GM12864 (cell line): ENCODE measurements around the gene CDH1.

Experiments used
- DNase-seq: peaks from one replicate; pipeline ENCODE4 v3.0.0-alpha.2; 2011; ENCODE audit warnings: low read depth
- H3K4me3 ChIP-seq: 2 replicates; pipeline ENCODE4 v1.5.1; 2011; ENCODE audit warnings: mild to moderate bottlenecking, low read depth, low read length, control low read depth
- CTCF ChIP-seq: IDR thresholded peaks from 2 replicates; pipeline ENCODE4 v1.5.1; 2011; ENCODE audit warnings: low read depth, mild to moderate bottlenecking, moderate library complexity, low read length, control low read depth, inconsistent platforms; ENCODE audit errors: missing control alignments

CDH1 gene

GRCh38 chr16:68750193-68750695 is 13.2 kb downstream of the CDH1 start:
- no peak overlapping the region for H3K4me3 ChIP-seq
- DNase-seq: no peak
- no peak for TF ChIP-seq CTCF

GRCh38 chr16:68751160-68751559 is 14.1 kb downstream of the CDH1 start:
- TF ChIP-seq CTCF: no peak
- no peak for DNase-seq
- H3K4me3 ChIP-seq: no peak overlapping the region

- H3K4me3 ChIP-seq: no peak overlapping the region
- DNase-seq: no peak
- TF ChIP-seq CTCF: no peak
Measured at GRCh38 chr16:68752602-68753001, 15.5 kb downstream of the CDH1 start.

GRCh38 chr16:68754084-68754792 is 17.1 kb downstream of the CDH1 start:
- DNase-seq: no peak
- no peak for TF ChIP-seq CTCF
- no peak overlapping the region for H3K4me3 ChIP-seq

- TF ChIP-seq CTCF: no peak
- peak; percentile 92 for DNase-seq
- H3K4me3 ChIP-seq: no peak overlapping the region; the same call in 1 of the 2 replicates
Measured at GRCh38 chr16:68756239-68756915, 19.3 kb downstream of the CDH1 start.

- peak overlapping the region; percentile 8; the same call in 1 of the 2 replicates for H3K4me3 ChIP-seq
- DNase-seq: no peak
- no peak for TF ChIP-seq CTCF
Measured at GRCh38 chr16:68757625-68757935, 20.5 kb downstream of the CDH1 start.

GRCh38 chr16:68759062-68759461 is 22.0 kb downstream of the CDH1 start:
- no peak for TF ChIP-seq CTCF
- no peak for DNase-seq
- no peak overlapping the region for H3K4me3 ChIP-seq
